ENCODE data around the gene CD38. TPM values are rescaled to one million over a fixed set of nuclear protein-coding genes. Genes with fewer than 3 reads are reported as not detected.

Gene CD38
- total RNA-seq, 1 experiment from 2014 or later, result 0.17 TPM

- no peak for TF ChIP-seq E2F5 (CRISPR knock-in tag; IDR thresholded peaks at IDR 0.05)
These were observed 5.5 kb downstream of the CD38 start (continued) for GRCh38 chr4:15783676-15784075.

GRCh38 chr4:15784959-15785634 lies 7.0 kb downstream of the CD38 start:
- Mint-ChIP-seq H3K27ac (no peak overlapping the region), H3K4me1 (peaks cover 7% of the 10 kb centered on the region), H3K9me3 (peaks cover 42% of the 10 kb centered on the region), H3K36me3 (peaks cover 39% of the 10 kb centered on the region), H3K27me3 (ENCODE audit: low read depth) (peaks cover 23% of the 10 kb centered on the region), H3K4me3 (no peak overlapping the region)
- TF ChIP-seq, protein P1, sequence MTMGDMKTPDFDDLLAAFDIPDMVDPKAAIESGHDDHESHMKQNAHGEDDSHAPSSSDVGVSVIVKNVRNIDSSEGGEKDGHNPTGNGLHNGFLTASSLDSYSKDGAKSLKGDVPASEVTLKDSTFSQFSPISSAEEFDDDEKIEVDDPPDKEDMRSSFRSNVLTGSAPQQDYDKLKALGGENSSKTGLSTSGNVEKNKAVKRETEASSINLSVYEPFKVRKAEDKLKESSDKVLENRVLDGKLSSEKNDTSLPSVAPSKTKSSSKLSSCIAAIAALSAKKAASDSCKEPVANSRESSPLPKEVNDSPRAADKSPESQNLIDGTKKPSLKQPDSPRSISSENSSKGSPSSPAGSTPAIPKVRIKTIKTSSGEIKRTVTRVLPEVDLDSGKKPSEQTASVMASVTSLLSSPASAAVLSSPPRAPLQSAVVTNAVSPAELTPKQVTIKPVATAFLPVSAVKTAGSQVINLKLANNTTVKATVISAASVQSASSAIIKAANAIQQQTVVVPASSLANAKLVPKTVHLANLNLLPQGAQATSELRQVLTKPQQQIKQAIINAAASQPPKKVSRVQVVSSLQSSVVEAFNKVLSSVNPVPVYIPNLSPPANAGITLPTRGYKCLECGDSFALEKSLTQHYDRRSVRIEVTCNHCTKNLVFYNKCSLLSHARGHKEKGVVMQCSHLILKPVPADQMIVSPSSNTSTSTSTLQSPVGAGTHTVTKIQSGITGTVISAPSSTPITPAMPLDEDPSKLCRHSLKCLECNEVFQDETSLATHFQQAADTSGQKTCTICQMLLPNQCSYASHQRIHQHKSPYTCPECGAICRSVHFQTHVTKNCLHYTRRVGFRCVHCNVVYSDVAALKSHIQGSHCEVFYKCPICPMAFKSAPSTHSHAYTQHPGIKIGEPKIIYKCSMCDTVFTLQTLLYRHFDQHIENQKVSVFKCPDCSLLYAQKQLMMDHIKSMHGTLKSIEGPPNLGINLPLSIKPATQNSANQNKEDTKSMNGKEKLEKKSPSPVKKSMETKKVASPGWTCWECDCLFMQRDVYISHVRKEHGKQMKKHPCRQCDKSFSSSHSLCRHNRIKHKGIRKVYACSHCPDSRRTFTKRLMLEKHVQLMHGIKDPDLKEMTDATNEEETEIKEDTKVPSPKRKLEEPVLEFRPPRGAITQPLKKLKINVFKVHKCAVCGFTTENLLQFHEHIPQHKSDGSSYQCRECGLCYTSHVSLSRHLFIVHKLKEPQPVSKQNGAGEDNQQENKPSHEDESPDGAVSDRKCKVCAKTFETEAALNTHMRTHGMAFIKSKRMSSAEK (CRISPR knock-in tag; IDR thresholded peaks at IDR 0.05; ENCODE audit: borderline replicate concordance), result no peak
- no peak for TF ChIP-seq NR1H2 (CRISPR knock-in tag; IDR thresholded peaks at IDR 0.05)
- TF ChIP-seq, protein P2, sequence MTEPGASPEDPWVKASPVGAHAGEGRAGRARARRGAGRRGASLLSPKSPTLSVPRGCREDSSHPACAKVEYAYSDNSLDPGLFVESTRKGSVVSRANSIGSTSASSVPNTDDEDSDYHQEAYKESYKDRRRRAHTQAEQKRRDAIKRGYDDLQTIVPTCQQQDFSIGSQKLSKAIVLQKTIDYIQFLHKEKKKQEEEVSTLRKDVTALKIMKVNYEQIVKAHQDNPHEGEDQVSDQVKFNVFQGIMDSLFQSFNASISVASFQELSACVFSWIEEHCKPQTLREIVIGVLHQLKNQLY (CRISPR knock-in tag; IDR thresholded peaks at IDR 0.05), result no peak
- DNase-seq (ENCODE audit: low spot score) (no peak), ATAC-seq (no peak)
- ChIA-PET POLR2A (no interaction called here), CTCF (no interaction called here)

GRCh38 chr4:15786743-15787142 lies 8.6 kb downstream of the CD38 start:
- Mint-ChIP-seq H3K4me3 (no peak overlapping the region), H3K27ac (no peak overlapping the region), H3K4me1 (peaks cover 7% of the 10 kb centered on the region), H3K36me3 (peaks cover 39% of the 10 kb centered on the region), H3K9me3 (peaks cover 42% of the 10 kb centered on the region), H3K27me3 (ENCODE audit: low read depth) (peaks cover 13% of the 10 kb centered on the region)
- TF ChIP-seq GRHL2 (CRISPR knock-in tag; IDR thresholded peaks at IDR 0.05; ENCODE audit: insufficient replicate concordance, severe bottlenecking) (no peak), NFYB (CRISPR knock-in tag; conservative IDR thresholded peaks at IDR 0.05; ENCODE audit: low read depth) (no peak)
- ChIA-PET CTCF (no interaction called here), POLR2A (no interaction called here)
- no peak for DNase-seq (ENCODE audit: low spot score)
- ATAC-seq, result no peak

DNA sequence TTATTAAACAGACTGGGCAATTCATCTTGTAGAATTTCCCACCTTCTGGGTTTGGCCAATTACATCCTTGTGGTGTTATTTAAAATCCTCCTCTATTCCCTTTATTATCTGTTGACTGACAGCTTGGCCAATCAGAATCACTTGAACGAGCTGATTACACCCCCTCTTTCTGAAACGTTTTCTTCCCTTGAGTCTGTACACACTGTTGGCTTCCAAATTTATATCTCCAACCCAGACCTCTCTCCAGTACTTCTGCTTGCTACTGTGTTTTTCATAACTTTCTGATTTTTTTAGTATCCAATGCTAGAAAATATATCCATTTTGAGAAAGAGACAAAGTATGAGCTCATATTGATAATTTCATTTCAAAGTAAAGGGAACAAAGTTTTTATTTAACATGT lies 14.8 kb downstream of the CD38 start:
- CTCF ChIA-PET, result interaction anchor here (1.4 kb wide), 1 partner anchor 13 kb away, joined by 7 read pairs; no protein-coding TSS in a partner anchor
- no peak for TF ChIP-seq USF2 (CRISPR knock-in tag; IDR thresholded peaks at IDR 0.05)
- TF ChIP-seq, protein P3, sequence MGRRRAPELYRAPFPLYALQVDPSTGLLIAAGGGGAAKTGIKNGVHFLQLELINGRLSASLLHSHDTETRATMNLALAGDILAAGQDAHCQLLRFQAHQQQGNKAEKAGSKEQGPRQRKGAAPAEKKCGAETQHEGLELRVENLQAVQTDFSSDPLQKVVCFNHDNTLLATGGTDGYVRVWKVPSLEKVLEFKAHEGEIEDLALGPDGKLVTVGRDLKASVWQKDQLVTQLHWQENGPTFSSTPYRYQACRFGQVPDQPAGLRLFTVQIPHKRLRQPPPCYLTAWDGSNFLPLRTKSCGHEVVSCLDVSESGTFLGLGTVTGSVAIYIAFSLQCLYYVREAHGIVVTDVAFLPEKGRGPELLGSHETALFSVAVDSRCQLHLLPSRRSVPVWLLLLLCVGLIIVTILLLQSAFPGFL (CRISPR knock-in tag; IDR thresholded peaks at IDR 0.05; ENCODE audit: borderline replicate concordance), result no peak
- no peak for TF ChIP-seq NFYB (CRISPR knock-in tag; conservative IDR thresholded peaks at IDR 0.05; ENCODE audit: low read depth)
- TF ChIP-seq IRF2 (CRISPR knock-in tag; IDR thresholded peaks at IDR 0.05; ENCODE audit: borderline replicate concordance, low read depth), result no peak
- no peak for TF ChIP-seq NFE2L1 (CRISPR knock-in tag; IDR thresholded peaks at IDR 0.05)
- TF ChIP-seq ZNF423 (CRISPR knock-in tag; IDR thresholded peaks at IDR 0.05), result no peak
- no peak for TF ChIP-seq ZSCAN18 (CRISPR knock-in tag; IDR thresholded peaks at IDR 0.05)
- TF ChIP-seq, protein P4, sequence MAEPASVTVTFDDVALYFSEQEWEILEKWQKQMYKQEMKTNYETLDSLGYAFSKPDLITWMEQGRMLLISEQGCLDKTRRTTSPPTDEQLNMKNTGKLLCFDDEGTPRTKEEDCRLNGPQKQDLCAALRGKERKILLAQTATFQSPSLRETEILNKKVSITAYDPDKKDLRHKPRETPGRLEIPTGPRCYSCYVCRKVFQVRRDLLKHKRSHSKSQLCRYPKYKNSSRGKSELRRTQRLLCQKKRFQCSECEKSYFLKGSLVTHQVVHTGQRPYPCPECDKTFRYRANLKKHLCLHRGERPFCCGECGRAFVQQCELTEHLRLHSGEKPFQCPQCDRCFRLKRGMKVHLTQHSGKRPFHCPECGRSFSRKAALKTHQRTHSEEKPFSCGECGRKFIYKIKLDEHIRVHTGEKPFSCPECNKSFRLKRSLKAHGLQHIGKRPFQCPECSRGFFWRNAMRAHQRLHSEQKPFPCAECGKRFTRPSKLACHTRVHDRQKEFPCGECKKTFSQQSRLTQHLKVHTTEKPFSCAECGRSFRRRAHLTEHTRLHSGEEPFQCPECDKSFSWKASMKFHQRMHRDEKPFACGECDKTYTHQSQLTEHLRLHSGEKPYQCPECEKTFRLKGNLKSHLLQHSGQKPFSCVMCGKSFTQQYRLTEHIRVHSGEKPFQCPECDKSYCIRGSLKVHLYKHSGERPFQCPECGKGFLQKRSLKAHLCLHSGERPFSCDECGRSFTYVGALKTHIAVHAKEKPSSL (CRISPR knock-in tag; conservative IDR thresholded peaks at IDR 0.05), result no peak

More for the DNA sequence above, 14.8 kb downstream of the CD38 start:
- no peaks in the 10 kb centered on the region for H3K4me1 Mint-ChIP-seq
- H3K27ac Mint-ChIP-seq, result no peak overlapping the region
- ATAC-seq (no peak), DNase-seq (ENCODE audit: low spot score) (no peak)
- H3K9me3 Mint-ChIP-seq, result peaks cover 17% of the 10 kb centered on the region
- H3K4me3 Mint-ChIP-seq, result no peak overlapping the region
- H3K36me3 Mint-ChIP-seq, result peaks cover 16% of the 10 kb centered on the region
- POLR2A ChIA-PET, result no interaction called here
- peaks cover 6% of the 10 kb centered on the region for H3K27me3 Mint-ChIP-seq (ENCODE audit: low read depth)

Measured in WTC11 (cell line).